ENCODE measurements around the gene EPHA2. TPM values are rescaled to one million over a fixed set of nuclear protein-coding genes. Genes with fewer than 3 reads are reported as not detected.

The EPHA2 gene
- total RNA-seq, 4 donors from 2014 or later: 30.0 to 66.9 (median 35.9) TPM

GRCh38 chr1:16137890-16138467 is 17.9 kb downstream of the EPHA2 start:
- H3K4me3 ChIP-seq: no peak overlapping the region
- H3K27ac ChIP-seq: peak overlapping the region in 1 of 4 donors; percentile 86
- H3K36me3 ChIP-seq: peaks cover 0 to 76% (median 0%) of the 10 kb centered on the region in 3 donors
- H3K27me3 ChIP-seq: no peaks in the 10 kb centered on the region
- TF ChIP-seq CTCF (IDR thresholded peaks at IDR 0.05) (no peak), EP300 (IDR thresholded peaks at IDR 0.05) (no peak), POLR2A (IDR thresholded peaks at IDR 0.05) (no peak)
- WGBS, 2 donors: 90 to 93% methylated on average over 9 to 26 of the region's 31 CpGs
- no peak for DNase-seq (ENCODE audit: low spot score in 2 of 2)
- H3K9me3 ChIP-seq: no peaks in the 10 kb centered on the region
- peaks cover 0 to 46% (median 16%) of the 10 kb centered on the region in 4 donors for H3K4me1 ChIP-seq

GRCh38 chr1:16135501-16135900 is 20.4 kb downstream of the EPHA2 start:
- Histone ChIP-seq H3K4me3 (no peak overlapping the region), H3K27ac (no peak overlapping the region), H3K9me3 (no peaks in the 10 kb centered on the region), H3K36me3 (peaks cover 0 to 95% (median 6%) of the 10 kb centered on the region in 3 donors), H3K4me1 (peaks cover 0 to 23% (median 4%) of the 10 kb centered on the region in 4 donors), H3K27me3 (no peaks in the 10 kb centered on the region)
- no peak for DNase-seq (ENCODE audit: low spot score in 2 of 2)
- 81 to 88% methylated on average over 11 to 12 of the region's 12 CpGs for WGBS, 2 donors
- no peak for TF ChIP-seq CTCF (IDR thresholded peaks at IDR 0.05)
- no peak for TF ChIP-seq POLR2A (IDR thresholded peaks at IDR 0.05)
- no peak for TF ChIP-seq EP300 (IDR thresholded peaks at IDR 0.05)

- peaks cover 0 to 97% (median 6%) of the 10 kb centered on the region in 3 donors for H3K36me3 ChIP-seq
These were observed 21.0 kb downstream of the EPHA2 start for GRCh38 chr1:16134906-16135305.

GRCh38 chr1:16134066-16134801 is 21.6 kb downstream of the EPHA2 start:
- DNase-seq (ENCODE audit: low spot score in 2 of 2): no peak
- peak overlapping the region in 2 of 4 donors; percentile 60 to 65 for H3K27ac ChIP-seq
- H3K4me1 ChIP-seq: peaks cover 0 to 11% (median 0%) of the 10 kb centered on the region in 4 donors
- TF ChIP-seq CTCF (IDR thresholded peaks at IDR 0.05) (no peak), POLR2A (IDR thresholded peaks at IDR 0.05) (no peak), EP300 (IDR thresholded peaks at IDR 0.05) (no peak)
- no peaks in the 10 kb centered on the region for H3K9me3 ChIP-seq
- H3K36me3 ChIP-seq: peaks cover 0 to 97% (median 10%) of the 10 kb centered on the region in 3 donors
- no peaks in the 10 kb centered on the region for H3K27me3 ChIP-seq
- WGBS, 2 donors: 77 to 86% methylated on average over 29 to 33 of the region's 33 CpGs
- no peak overlapping the region for H3K4me3 ChIP-seq

More at GRCh38 chr1:16134906-16135305, 21.0 kb downstream of the EPHA2 start:
- H3K4me3 ChIP-seq: no peak overlapping the region
- TF ChIP-seq EP300 (IDR thresholded peaks at IDR 0.05) (no peak), CTCF (IDR thresholded peaks at IDR 0.05) (no peak), POLR2A (IDR thresholded peaks at IDR 0.05) (no peak)
- H3K4me1 ChIP-seq: peaks cover 0 to 17% (median under 1%) of the 10 kb centered on the region in 4 donors
- no peaks in the 10 kb centered on the region for H3K27me3 ChIP-seq
- DNase-seq (ENCODE audit: low spot score in 2 of 2): no peak
- H3K27ac ChIP-seq: no peak overlapping the region
- no peaks in the 10 kb centered on the region for H3K9me3 ChIP-seq
- WGBS, 2 donors: 83 to 95% methylated on average over 7 to 16 of the region's 16 CpGs

Data from tibial nerve (tissue), 4 donors.